Neural progenitor cell (in vitro differentiated cells): ENCODE measurements around the gene SRP14. TPM values are rescaled to one million over a fixed set of nuclear protein-coding genes. Genes with fewer than 3 reads are reported as not detected.

ENCODE experiments used
- DNase-seq: peaks from one replicate; pipeline ENCODE4 v3.0.0-alpha.2; 2016; ENCODE audit warnings: low spot score
- H2AFZ ChIP-seq: fragments of 200-600 bp; sonication (generic); replicated peaks from 2 replicates; pipeline ENCODE4 v1.6.1; 2016; ENCODE audit warnings: antibody characterized with exemption
- H3F3A ChIP-seq: fragments of 200-600 bp; sonication (generic); 2 replicates; pipeline ENCODE4 v1.6.1; 2016; ENCODE audit warnings: antibody characterized with exemption, low read depth
- H3K27ac ChIP-seq: fragments of 200-600 bp; sonication (generic); 2 replicates; pipeline ENCODE4 v1.5.1; 2016; ENCODE audit warnings: mild to moderate bottlenecking
- H3K27me3 ChIP-seq: fragments of 200-600 bp; sonication (generic); 2 replicates; pipeline ENCODE4 v1.6.1; 2016; ENCODE audit warnings: mild to moderate bottlenecking, moderate library complexity
- H3K36me3 ChIP-seq: fragments of 200-600 bp; sonication (generic); 2 replicates; pipeline ENCODE4 v1.5.1; 2016
- H3K4me1 ChIP-seq: fragments of 200-600 bp; sonication (generic); 2 replicates; pipeline ENCODE4 v1.6.1; 2016; ENCODE audit warnings: mixed run types
- H3K4me2 ChIP-seq: fragments of 200-600 bp; sonication (generic); 2 replicates; pipeline ENCODE4 v1.6.1; 2016
- H3K4me3 ChIP-seq: fragments of 200-600 bp; sonication (generic); 2 replicates; pipeline ENCODE4 v1.5.1; 2016
- H3K79me2 ChIP-seq: fragments of 200-600 bp; sonication (generic); 2 replicates; pipeline ENCODE4 v1.6.1; 2016; ENCODE audit warnings: low read depth
- H3K9ac ChIP-seq: fragments of 200-600 bp; sonication (generic); 2 replicates; pipeline ENCODE4 v1.6.1; 2016
- H3K9me3 ChIP-seq: fragments of 200-600 bp; sonication (generic); 2 replicates; pipeline ENCODE4 v1.5.1; 2016; ENCODE audit warnings: low read depth
- H4K20me1 ChIP-seq: fragments of 200-600 bp; sonication (generic); 2 replicates; pipeline ENCODE4 v1.6.1; 2016; ENCODE audit warnings: low read depth
- H3K27ac Mint-ChIP-seq: 3 replicates; pipeline ENCODE4 v1.8.0; 2021; ENCODE audit warnings: mixed read lengths
- H3K27me3 Mint-ChIP-seq: 2 replicates; pipeline ENCODE4 v1.8.0; 2022; ENCODE audit warnings: low read depth, mild to moderate bottlenecking, inconsistent platforms, moderate library complexity, mixed read lengths; ENCODE audit not compliant: insufficient read depth
- H3K36me3 Mint-ChIP-seq: 3 replicates; pipeline ENCODE4 v1.8.0; 2021; ENCODE audit warnings: mixed read lengths
- H3K4me1 Mint-ChIP-seq: 3 replicates; pipeline ENCODE4 v1.8.0; 2021; ENCODE audit warnings: mixed read lengths
- H3K4me3 Mint-ChIP-seq: 3 replicates; pipeline ENCODE4 v1.8.0; 2021; ENCODE audit warnings: mild to moderate bottlenecking, moderate library complexity, mixed read lengths
- H3K9me3 Mint-ChIP-seq: 3 replicates; pipeline ENCODE4 v1.8.0; 2020; ENCODE audit warnings: mixed read lengths
- CTCF ChIP-seq: fragments of 200-600 bp; sonication (generic); IDR thresholded peaks from 2 replicates; pipeline ENCODE4 v1.5.1; 2017; ENCODE audit warnings: antibody characterized with exemption, mild to moderate bottlenecking
- EZH2 ChIP-seq: fragments of 200-600 bp; sonication (generic); IDR thresholded peaks from 2 replicates; pipeline ENCODE4 v1.6.1; 2017; ENCODE audit warnings: antibody characterized with exemption, mild to moderate bottlenecking, moderate library complexity
- EZH2phosphoT487 ChIP-seq: fragments of 200-600 bp; sonication (generic); IDR thresholded peaks from 2 replicates; pipeline ENCODE4 v1.6.1; 2017; ENCODE audit warnings: antibody characterized with exemption
- total RNA-seq: library from RNA; depleted of rRNA; stranded (reverse); fragments of >200 nt; gene quantifications from 2 replicates; pipeline ENCODE4 v1.2.3, GENCODE V29; 2015; ENCODE audit warnings: low replicate concordance

SRP14 gene
- total RNA-seq, 1 donor from 2014 or later = 461 TPM

- Histone ChIP-seq H2AFZ (no peak overlapping the region), H3K36me3 (no peaks in the 10 kb centered on the region), H3K4me3 (no peak overlapping the region), H3K9ac (no peak overlapping the region), H3K4me2 (no peak overlapping the region), H4K20me1 (peaks cover 2% of the 10 kb centered on the region), H3F3A (peaks cover 12% of the 10 kb centered on the region), H3K4me1 (peaks cover 26% of the 10 kb centered on the region), H3K27me3 (no peaks in the 10 kb centered on the region), H3K9me3 (no peaks in the 10 kb centered on the region), H3K27ac (no peak overlapping the region), H3K79me2 (no peaks in the 10 kb centered on the region)
- Mint-ChIP-seq H3K9me3 (no peaks in the 10 kb centered on the region), H3K27ac (no peak overlapping the region), H3K4me1 (peaks cover 25% of the 10 kb centered on the region), H3K36me3 (no peaks in the 10 kb centered on the region), H3K4me3 (no peak overlapping the region), H3K27me3 (peaks cover 6% of the 10 kb centered on the region)
- DNase-seq = no peak
- TF ChIP-seq CTCF = no peak
- no peak for TF ChIP-seq EZH2
- TF ChIP-seq EZH2phosphoT487 = no peak
Measured at GRCh38 chr15:40064231-40064894, 25.4 kb upstream of the SRP14 start.

- Histone ChIP-seq H3F3A (peaks cover 6% of the 10 kb centered on the region), H3K36me3 (no peaks in the 10 kb centered on the region), H3K4me1 (peaks cover 18% of the 10 kb centered on the region), H3K27me3 (no peaks in the 10 kb centered on the region), H3K27ac (no peak overlapping the region), H3K79me2 (no peaks in the 10 kb centered on the region), H3K9ac (no peak overlapping the region), H3K4me3 (no peak overlapping the region), H4K20me1 (no peaks in the 10 kb centered on the region), H3K9me3 (no peaks in the 10 kb centered on the region), H3K4me2 (no peak overlapping the region), H2AFZ (no peak overlapping the region)
- Mint-ChIP-seq H3K9me3 (no peaks in the 10 kb centered on the region), H3K27me3 (peaks cover 6% of the 10 kb centered on the region), H3K36me3 (no peaks in the 10 kb centered on the region), H3K4me1 (peaks cover 22% of the 10 kb centered on the region), H3K4me3 (no peak overlapping the region), H3K27ac (no peak overlapping the region)
- DNase-seq = no peak
- TF ChIP-seq EZH2phosphoT487 (no peak), EZH2 (no peak), CTCF (no peak)
Measured at GRCh38 chr15:40063563-40064011, 24.6 kb upstream of the SRP14 start.

- DNase-seq = peak; percentile 38
- no peak overlapping the region for H3K4me2 ChIP-seq
Measured at GRCh38 chr15:40062816-40063562, 24.0 kb upstream of the SRP14 start.

More at GRCh38 chr15:40062816-40063562, 24.0 kb upstream of the SRP14 start:
- peaks cover 5% of the 10 kb centered on the region for H3K27me3 Mint-ChIP-seq
- no peaks in the 10 kb centered on the region for H3K27me3 ChIP-seq
- no peak overlapping the region for H2AFZ ChIP-seq
- H3K9me3 ChIP-seq = no peaks in the 10 kb centered on the region
- H3K79me2 ChIP-seq = no peaks in the 10 kb centered on the region
- no peaks in the 10 kb centered on the region for H3K36me3 ChIP-seq
- H3K4me3 Mint-ChIP-seq = no peak overlapping the region
- H3F3A ChIP-seq = no peaks in the 10 kb centered on the region
- peaks cover 12% of the 10 kb centered on the region for H3K4me1 ChIP-seq
- H3K9ac ChIP-seq = no peak overlapping the region
- TF ChIP-seq EZH2 (no peak), EZH2phosphoT487 (no peak), CTCF (no peak)
- no peaks in the 10 kb centered on the region for H3K9me3 Mint-ChIP-seq
- H3K4me1 Mint-ChIP-seq = peaks cover 20% of the 10 kb centered on the region
- H3K27ac ChIP-seq = no peak overlapping the region
- H3K4me3 ChIP-seq = no peak overlapping the region
- no peaks in the 10 kb centered on the region for H4K20me1 ChIP-seq
- H3K27ac Mint-ChIP-seq = no peak overlapping the region
- H3K36me3 Mint-ChIP-seq = no peaks in the 10 kb centered on the region
